Measurements from ENCODE around the gene NELL2.

DNA sequence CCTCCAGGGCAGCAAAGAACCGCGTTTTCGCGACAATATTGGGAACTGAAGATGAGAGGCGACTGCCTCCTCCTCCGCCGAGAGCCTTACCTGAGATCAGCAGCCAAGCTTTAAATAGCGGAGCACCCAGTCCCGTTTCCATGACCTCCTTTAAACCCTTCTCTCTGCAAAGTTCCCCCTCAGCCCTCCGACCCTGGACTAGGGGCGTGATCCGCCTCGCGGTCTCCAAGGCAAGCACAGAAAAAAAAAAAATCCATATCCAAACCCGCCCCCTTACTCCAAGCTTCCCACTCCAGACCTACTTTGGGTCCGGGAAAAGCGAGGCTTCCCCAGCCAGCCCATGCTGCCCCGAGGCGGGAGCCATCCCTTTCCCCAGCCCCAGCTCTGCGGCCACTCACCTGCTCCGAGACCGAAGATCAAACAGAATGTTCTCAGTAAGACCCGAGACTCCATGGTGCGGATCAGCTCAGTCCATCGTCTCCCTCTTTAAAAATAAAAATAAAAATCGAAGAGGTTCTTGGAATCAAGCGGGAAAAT is 630 bp downstream of the NELL2 start:
- TF ChIP-seq ZFP30 (CRISPR knock-in tag; IDR thresholded peaks at IDR 0.05), result no peak
- no peak for TF ChIP-seq OSR1 (CRISPR knock-in tag; IDR thresholded peaks at IDR 0.05)
- no peak for TF ChIP-seq GLIS3 (CRISPR knock-in tag; IDR thresholded peaks at IDR 0.05)
- no peak for TF ChIP-seq TCF4 (CRISPR knock-in tag; IDR thresholded peaks at IDR 0.05; ENCODE audit: borderline replicate concordance)
- TF ChIP-seq ZNF565 (CRISPR knock-in tag; conservative IDR thresholded peaks at IDR 0.05; ENCODE audit: low read depth), result no peak
- no peak for TF ChIP-seq ARNTL (CRISPR knock-in tag; IDR thresholded peaks at IDR 0.05; ENCODE audit: borderline replicate concordance, low read depth)
- TF ChIP-seq ZFP3 (CRISPR knock-in tag; IDR thresholded peaks at IDR 0.05), result no peak

All from SK-N-SH treated with all-trans-retinoic acid at 6 μM for 48 hours (cell line).